Endothelial cell of umbilical vein (primary cell): ENCODE data around the gene PACSIN2. TPM values are rescaled to one million over a fixed set of nuclear protein-coding genes. Genes with fewer than 3 reads are reported as not detected.
"Not testable (repeated sequence)": the region's sequence is repeated elsewhere in the genome, so short reads cannot be mapped to it uniquely, and the experiment has no call there.

Experiments
- BruUV-seq: library from RNA; stranded (reverse); fragments of 400-500 nt; replicated peaks from 2 replicates; lab custom pipeline; 2021; lab: Mats Ljungman, UMichigan
- CTCF ChIA-PET: fragments of 300-600, 350-600 bp; sonication (Branson Sonifier 250); formaldehyde crosslinking; loops from one replicate; lab custom pipeline; 2021; ENCODE audit warnings: antibody characterized with exemption, inconsistent platforms; lab: Charles Lee
- POLR2A ChIA-PET: fragments of 300-600, 350-600 bp; sonication (Branson Sonifier 250); formaldehyde crosslinking; loops from one replicate; lab custom pipeline; 2021; ENCODE audit warnings: antibody characterized with exemption, inconsistent platforms; lab: Charles Lee
- DNase-seq: peaks from one replicate; pipeline ENCODE4 v3.0.0-alpha.2; 2011; ENCODE audit warnings: low read depth, low spot score
- FAIRE-seq: peaks from 2 replicates; lab custom pipeline; 2011; peaks lifted over from hg19 to GRCh38; lab: Jason Lieb, UNC
- H2AFZ ChIP-seq: 2 replicates; pipeline ENCODE4 v1.6.0; 2012; ENCODE audit warnings: low read depth, low read length, control low read depth, inconsistent platforms
- H3K27ac ChIP-seq: 2 replicates; pipeline ENCODE4 v1.5.1; 2011; ENCODE audit warnings: low read depth, mild to moderate bottlenecking, control low read depth, low read length, moderate library complexity; ENCODE audit not compliant: insufficient read depth
- H3K27me3 ChIP-seq, 2 experiments: 2 replicates each; pipeline versions ENCODE4 v1.6.0 to v1.6.1; 2011; ENCODE audit warnings: low read length in 2 of 2, mixed read lengths in 1 of 2; ENCODE audit not compliant: control insufficient read depth in 2 of 2, insufficient read depth in 2 of 2
- H3K36me3 ChIP-seq, 2 experiments: 2 replicates in 1 of 2; 3 replicates in 1 of 2; pipeline ENCODE4 v1.5.1; 2011; ENCODE audit warnings: low read length in 2 of 2, mild to moderate bottlenecking in 1 of 2, moderate library complexity in 1 of 2; ENCODE audit not compliant: control insufficient read depth in 2 of 2, insufficient read depth in 2 of 2; ENCODE audit errors: extremely low read depth in 1 of 2
- H3K4me1 ChIP-seq: 3 replicates; pipeline ENCODE4 v1.5.1; 2011; ENCODE audit warnings: mild to moderate bottlenecking, low read length; ENCODE audit not compliant: control insufficient read depth, insufficient read depth; ENCODE audit errors: extremely low read depth
- H3K4me2 ChIP-seq: 2 replicates; pipeline ENCODE4 v1.6.1; 2011; ENCODE audit warnings: low read length, control low read depth, mixed read lengths; ENCODE audit not compliant: insufficient read depth
- H3K4me3 ChIP-seq, 3 experiments: fragments of 200-600 bp in 1 of 3; sonication (generic), shearing (Covaris generic) in 1 of 3; replicated peaks in 1 of 3; 2 replicates each; pipeline ENCODE4 v1.5.1; 2011 to 2016; ENCODE audit warnings: control low read depth in 3 of 3, low read length in 3 of 3, mild to moderate bottlenecking in 2 of 3, inconsistent platforms in 1 of 3, low read depth in 1 of 3, moderate library complexity in 1 of 3; ENCODE audit not compliant: insufficient read depth in 1 of 3
- H3K79me2 ChIP-seq: 2 replicates; pipeline ENCODE4 v1.6.0; 2012; ENCODE audit warnings: low read length, inconsistent platforms; ENCODE audit not compliant: control insufficient read depth, insufficient read depth
- H3K9ac ChIP-seq: replicated peaks from 2 replicates; pipeline ENCODE3; 2011; ENCODE audit warnings: low read length, control low read depth; ENCODE audit not compliant: insufficient read depth; ENCODE audit errors: extremely low read depth
- H3K9me1 ChIP-seq: replicated peaks from 3 replicates; pipeline ENCODE4 v1.6.0; 2011; ENCODE audit warnings: mild to moderate bottlenecking, low read length; ENCODE audit not compliant: control insufficient read depth, insufficient read depth; ENCODE audit errors: extremely low read depth
- H3K9me3 ChIP-seq: replicated peaks from 2 replicates; pipeline ENCODE4 v1.5.1; 2012; ENCODE audit warnings: low read length, inconsistent platforms; ENCODE audit not compliant: control insufficient read depth, insufficient read depth
- H4K20me1 ChIP-seq: replicated peaks from 2 replicates; pipeline ENCODE3; 2011; ENCODE audit warnings: mild to moderate bottlenecking, low read length; ENCODE audit not compliant: control insufficient read depth, insufficient read depth; ENCODE audit errors: extremely low read depth
- CTCF ChIP-seq, 2 donors: IDR thresholded peaks; 1 replicate in 1 of 2; 2 replicates in 1 of 2; pipeline ENCODE4 v1.5.1; 2011; ENCODE audit warnings: low read length in 2 of 2, mild to moderate bottlenecking in 2 of 2, moderate library complexity in 2 of 2, control low read depth in 1 of 2, inconsistent platforms in 1 of 2, low read depth in 1 of 2; ENCODE audit not compliant: insufficient read depth in 1 of 2; ENCODE audit errors: extremely low read depth in 1 of 2
- EZH2 ChIP-seq: IDR thresholded peaks from 2 replicates; pipeline ENCODE4 v1.6.1; 2012; ENCODE audit warnings: borderline replicate concordance, low read depth, mild to moderate bottlenecking, moderate library complexity, low read length, inconsistent platforms; ENCODE audit not compliant: severe bottlenecking
- GATA2 ChIP-seq: IDR thresholded peaks from 2 replicates; pipeline ENCODE4 v1.7.0; 2011; ENCODE audit warnings: low read depth, mild to moderate bottlenecking, moderate library complexity, mixed read lengths, low read length; ENCODE audit not compliant: insufficient read length, insufficient read depth
- JUN ChIP-seq: IDR thresholded peaks from 2 replicates; pipeline ENCODE4 v1.6.1; 2011; ENCODE audit warnings: borderline replicate concordance, low read depth; ENCODE audit not compliant: insufficient read length, insufficient read depth
- MAX ChIP-seq: IDR thresholded peaks from 2 replicates; pipeline ENCODE4 v1.6.1; 2011; ENCODE audit not compliant: insufficient read depth, insufficient read length
- MYC ChIP-seq: IDR thresholded peaks from one replicate; pipeline ENCODE4 v1.6.1; 2011; ENCODE audit warnings: mild to moderate bottlenecking, low read depth, low read length
- POLR2AphosphoS5 ChIP-seq: IDR thresholded peaks from 2 replicates; pipeline ENCODE4 v1.6.1; 2012; ENCODE audit warnings: low read depth, mild to moderate bottlenecking, control low read depth, low read length, moderate library complexity; ENCODE audit not compliant: insufficient read depth
- dilution Hi-C: fragments of 300-500 bp; cut with MboI; formaldehyde crosslinking; loops from one replicate; pipeline ENCODE4 v1.15.0; 2019; ENCODE audit warnings: low sequenced_read_pairs; ENCODE audit not compliant: extremely low pct_ligation_motif_present
- intact Hi-C: fragments of 100-400 bp; cut with micrococcal nuclease; formaldehyde crosslinking; loops from one replicate; pipeline ENCODE4 v1.10.0; 2022
- polyA plus RNA-seq, 4 experiments: library from polyadenylated mRNA; depleted of rRNA in 3 of 4; stranded (reverse) in 3 of 4; unstranded in 1 of 4; fragments of >200 nt; gene quantifications; 2 replicates each; pipeline versions ENCODE4 v1.2.1 to v1.2.3, GENCODE V29; 2011 to 2012; ENCODE audit warnings: missing spikeins in 1 of 4
- total RNA-seq: library from RNA; stranded (reverse); gene quantifications from 2 replicates; pipeline ENCODE4 v1.2.3, GENCODE V29; 2021

Gene PACSIN2
- total and polyA plus RNA-seq, 2 donors (not counting 3 experiments of a cell fraction or from before 2014, with no cell fraction given) = 46.2 to 64.5 TPM

DNA sequence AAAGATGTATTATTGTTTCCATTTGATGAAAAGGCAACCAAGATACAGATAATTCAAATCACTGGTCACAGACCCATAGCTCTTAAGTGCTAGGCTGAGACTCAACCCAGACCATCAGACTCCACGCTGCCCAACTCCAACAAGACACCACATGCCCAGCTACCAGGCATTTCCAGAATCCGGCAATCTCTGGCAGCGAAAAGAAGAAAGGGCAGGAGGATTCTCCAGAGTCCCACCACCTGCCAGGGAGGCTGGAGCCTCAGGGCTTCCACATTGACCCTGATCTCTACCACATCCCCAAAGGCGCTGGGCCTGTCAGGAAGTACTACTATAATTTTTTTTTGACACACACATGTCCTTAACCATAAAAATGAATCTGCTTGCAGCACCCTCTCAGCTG lies 96.4 kb downstream of the PACSIN2 start:
- ChIA-PET POLR2A (no interaction called here), CTCF (interaction anchor here (1.0 to 1.5 kb wide), 2 partner anchors 115 to 194 kb away, joined by 3 to 5 read pairs; no protein-coding TSS in a partner anchor)
- Histone ChIP-seq H3K9ac (no peak overlapping the region), H2AFZ (no peak overlapping the region), H3K4me1 (peaks cover 14% of the 10 kb centered on the region), H3K4me3 (no peak overlapping the region), H3K4me2 (no peak overlapping the region), H3K9me1 (no peaks in the 10 kb centered on the region), H3K27ac (no peak overlapping the region), H3K36me3 (no peaks in the 10 kb centered on the region), H4K20me1 (no peaks in the 10 kb centered on the region), H3K27me3 (no peaks in the 10 kb centered on the region), H3K9me3 (no peaks in the 10 kb centered on the region), H3K79me2 (peaks cover 20% of the 10 kb centered on the region)
- dilution Hi-C loops (no loop called here), intact Hi-C loops (no loop called here)
- BruUV-seq = no TSS peak
- no peak for FAIRE-seq
- no peak for DNase-seq
- TF ChIP-seq EZH2 (no peak), JUN (no peak), MYC (no peak), GATA2 (no peak), POLR2AphosphoS5 (no peak), CTCF (IDR thresholded peaks at IDR 0.05; ENCODE audit: extremely low read depth in 1 of 2, insufficient read depth in 1 of 2, low read depth in 1 of 2, low read length in 2 of 2) (no peak), MAX (no peak)

DNA sequence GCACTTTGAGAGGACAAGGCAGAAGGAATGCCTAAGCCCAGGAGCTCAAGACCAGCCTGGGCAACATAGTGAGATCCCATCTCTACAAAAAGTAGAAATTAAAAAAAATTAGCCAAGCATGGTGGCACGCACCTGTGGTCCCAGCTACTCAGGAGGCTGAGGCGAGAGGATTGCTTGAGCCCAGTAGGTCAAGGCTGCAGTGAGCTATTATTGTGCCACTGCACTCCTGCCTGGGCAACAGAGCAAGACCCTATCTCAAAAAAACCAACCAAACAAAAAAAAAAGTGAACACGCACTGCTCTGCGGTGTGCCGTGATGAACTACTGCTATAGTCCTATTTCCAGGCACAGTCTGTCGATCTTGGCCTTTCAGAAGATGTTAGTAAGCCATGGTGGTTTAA lies 97.6 kb downstream of the PACSIN2 start:
- H3K79me2 ChIP-seq = peaks cover 17% of the 10 kb centered on the region
- peaks cover 10% of the 10 kb centered on the region for H3K4me1 ChIP-seq
- H3K9ac ChIP-seq, intact Hi-C loops, H3K4me3 ChIP-seq, DNase-seq, CTCF ChIA-PET, POLR2A ChIA-PET, H3K27me3 ChIP-seq, H3K9me1 ChIP-seq, dilution Hi-C loops, H3K9me3 ChIP-seq, FAIRE-seq, H4K20me1 ChIP-seq, BruUV-seq, H2AFZ ChIP-seq, H3K4me2 ChIP-seq, H3K27ac ChIP-seq, H3K36me3 ChIP-seq: not testable (repeated sequence)
